Sigmoid colon (tissue), 7 donors: Measurements from ENCODE around the gene POLR3H. TPM values are rescaled to one million over a fixed set of nuclear protein-coding genes. Genes with fewer than 3 reads are reported as not detected.

Experiments
- polyA plus RNA-seq, 3 donors: library from polyadenylated mRNA; stranded (reverse); fragments of 200-250 nt; gene quantifications; one replicate each; pipeline ENCODE4 v1.2.3, GENCODE V29; 2013
- total RNA-seq, 4 donors: library from RNA; depleted of rRNA; stranded (reverse); fragments of >200 nt; gene quantifications; one replicate each; pipeline ENCODE4 v1.1.0, GENCODE V29; 2016
- donor health status: healthy with polysubstance abuse.
- donor health status: Bipolar disorder and iron deficiency.
- donor health status: healthy.

POLR3H gene
- total and polyA plus RNA-seq, 7 donors, result 4.6 to 19.7 (median 10.5) TPM

Other genes starting within 250 kb of the POLR3H start
- 10 to 100 TPM; 20.1 to 32.2 (median 25.8) TPM for gene ZC3H7B, start 242.9 kb downstream of the POLR3H start, total RNA-seq
- gene ZC3H7B, start 242.9 kb downstream of the POLR3H start, polyA plus RNA-seq, result 10 to 100 TPM; 13.2 to 43.3 (median 15.7) TPM
- 10 to 100 TPM; 21.3 to 30.3 (median 24.8) TPM for gene TEF, start 162.5 kb downstream of the POLR3H start, total RNA-seq
- 10 to 100 TPM; 12.6 to 14.8 (median 14.4) TPM for gene TEF, start 162.5 kb downstream of the POLR3H start, polyA plus RNA-seq
- gene TOB2, start 97.7 kb downstream of the POLR3H start, total RNA-seq, result 10 to 100 TPM; 23.2 to 38.2 (median 31.8) TPM
- 10 to 100 TPM; 13.2 to 31.9 (median 15.0) TPM for gene TOB2, start 97.7 kb downstream of the POLR3H start, polyA plus RNA-seq
- 10 to 100 TPM; 31.9 to 54.2 (median 44.4) TPM for gene PHF5A, start 75.8 kb downstream of the POLR3H start, total RNA-seq
- 10 to 100 TPM; 49.2 to 59.6 (median 59.6) TPM for gene PHF5A, start 75.8 kb downstream of the POLR3H start, polyA plus RNA-seq
- gene ACO2, start 75.4 kb downstream of the POLR3H start, total RNA-seq, result 10 to 100 TPM; 67.3 to 90.3 (median 83.0) TPM
- gene ACO2, start 75.4 kb downstream of the POLR3H start, polyA plus RNA-seq, result 100 to 1,000 TPM; 106 to 157 (median 127) TPM
- 10 to 100 TPM in 2 of 4 donors, 1 to 10 TPM in 2; 6.4 to 19.9 (median 10.6) TPM for gene CSDC2, start 16.5 kb upstream of the POLR3H start, total RNA-seq
- 1 to 10 TPM in 1 of 3 donors, under 1 TPM in 2; 0.46 to 1.2 (median 0.60) TPM for gene CSDC2, start 16.5 kb upstream of the POLR3H start, polyA plus RNA-seq
- 10 to 100 TPM; 35.0 to 58.9 (median 43.6) TPM for gene PMM1, start 45.4 kb upstream of the POLR3H start, total RNA-seq
- 100 to 1,000 TPM in 1 of 3 donors, 10 to 100 TPM in 2; 52.4 to 102 (median 67.3) TPM for gene PMM1, start 45.4 kb upstream of the POLR3H start, polyA plus RNA-seq
- 10 to 100 TPM; 11.0 to 29.1 (median 16.9) TPM for gene DESI1, start 76.6 kb upstream of the POLR3H start, total RNA-seq
- 10 to 100 TPM; 10.2 to 19.2 (median 12.5) TPM for gene DESI1, start 76.6 kb upstream of the POLR3H start, polyA plus RNA-seq
- gene XRCC6, start 76.8 kb upstream of the POLR3H start, total RNA-seq, result 100 to 1,000 TPM; 143 to 220 (median 202) TPM
- 100 to 1,000 TPM; 141 to 203 (median 149) TPM for gene XRCC6, start 76.8 kb upstream of the POLR3H start, polyA plus RNA-seq
- gene SNU13, start 144.4 kb upstream of the POLR3H start, total RNA-seq, result 100 to 1,000 TPM in 2 of 4 donors, 10 to 100 TPM in 2; 69.8 to 121 (median 99.0) TPM
- gene SNU13, start 144.4 kb upstream of the POLR3H start, polyA plus RNA-seq, result 100 to 1,000 TPM; 103 to 146 (median 125) TPM
- gene MEI1, start 155.0 kb upstream of the POLR3H start, total RNA-seq, result 1 to 10 TPM in 1 of 4 donors, under 1 TPM in 1, not detected in 2; 0.54 to 1.2 TPM
- gene MEI1, start 155.0 kb upstream of the POLR3H start, polyA plus RNA-seq, result 1 to 10 TPM in 2 of 3 donors, under 1 TPM in 1; 0.60 to 6.4 (median 1.4) TPM